ENCODE measurements around the gene CNKSR2. TPM values are rescaled to one million over a fixed set of nuclear protein-coding genes. Genes with fewer than 3 reads are reported as not detected.
A peak's percentile ranks its signal among the peaks of the same experiment; 100 is the strongest.

Gene CNKSR2
- total and polyA plus RNA-seq, 2 experiments from 2014 or later = 13.9 to 40.9 TPM

GRCh38 chrX:21375708-21376009 lies 1.4 kb downstream of the CNKSR2 start:
- Mint-ChIP-seq H3K27ac (no peak overlapping the region), H3K27me3 (ENCODE audit: insufficient read depth, low read depth, poor library complexity) (peaks cover 6% of the 10 kb centered on the region), H3K36me3 (ENCODE audit: low read depth) (no peaks in the 10 kb centered on the region), H3K4me3 (peak overlapping the region; percentile 88), H3K4me1 (peaks cover 25% of the 10 kb centered on the region), H3K9me3 (no peaks in the 10 kb centered on the region)
- Histone ChIP-seq H4K20me1 (replicated peaks; ENCODE audit: insufficient read depth) (no peaks in the 10 kb centered on the region), H3K36me3 (ENCODE audit: insufficient read depth) (no peaks in the 10 kb centered on the region), H3K79me2 (replicated peaks; ENCODE audit: insufficient read depth) (peaks cover 54% of the 10 kb centered on the region), H3K4me2 (peak overlapping the region; percentile 76), H3K9me2 (ENCODE audit: insufficient read depth) (no peaks in the 10 kb centered on the region), H3K4me1 (ENCODE audit: insufficient read depth) (peaks cover 21% of the 10 kb centered on the region), H3K27ac (ENCODE audit: low read depth) (no peak overlapping the region), H3K27me3 (ENCODE audit: insufficient read depth) (peaks cover 10% of the 10 kb centered on the region), H2AFZ (peak overlapping the region; percentile 52; the same call in 1 of the 2 replicates), H3K4me3 (peak overlapping the region; percentile 67), H3F3A (replicated peaks; ENCODE audit: low read depth) (no peaks in the 10 kb centered on the region)
- TF ChIP-seq CTCF (conservative IDR thresholded peaks at IDR 0.05; ENCODE audit: low read depth in 2 of 2) (peak; percentile 39 to 42; a peak in 3 of 4 replicates), EZH2 (IDR thresholded peaks at IDR 0.05; ENCODE audit: low read depth, unreplicated experiment) (no peak), JUNB (IDR thresholded peaks at IDR 0.05; ENCODE audit: unreplicated experiment) (no peak), NANOG (IDR thresholded peaks at IDR 0.05; ENCODE audit: borderline replicate concordance) (no peak)
- DNase-seq (ENCODE audit: low spot score) = peak; percentile 46
- peak; percentile 37 for ATAC-seq

- H3K4me3 Mint-ChIP-seq = peak overlapping the region; percentile 88
- TF ChIP-seq ZNF114 (CRISPR knock-in tag; IDR thresholded peaks at IDR 0.05) (no peak), CTCF (conservative IDR thresholded peaks at IDR 0.05; ENCODE audit: low read depth in 2 of 2) (no peak), EZH2phosphoT487 (IDR thresholded peaks at IDR 0.05; ENCODE audit: unreplicated experiment) (no peak), POLR2AphosphoS5 (IDR thresholded peaks at IDR 0.05; ENCODE audit: low read depth) (no peak), ZNF462 (CRISPR knock-in tag; IDR thresholded peaks at IDR 0.05) (no peak), EZH2 (IDR thresholded peaks at IDR 0.05; ENCODE audit: low read depth, unreplicated experiment) (no peak), STAT1 (IDR thresholded peaks at IDR 0.05; ENCODE audit: unreplicated experiment) (no peak)
These were observed 2.4 kb downstream of the CNKSR2 start for GRCh38 chrX:21376636-21377035.

More at GRCh38 chrX:21376636-21377035, 2.4 kb downstream of the CNKSR2 start:
- H3K4me3 ChIP-seq = peak overlapping the region; percentile 67
- H3F3A ChIP-seq (replicated peaks; ENCODE audit: low read depth) = no peaks in the 10 kb centered on the region
- H3K36me3 ChIP-seq (ENCODE audit: insufficient read depth) = no peaks in the 10 kb centered on the region
- no peaks in the 10 kb centered on the region for H4K20me1 ChIP-seq (replicated peaks; ENCODE audit: insufficient read depth)
- Mint-ChIP-seq H3K4me1 (peaks cover 28% of the 10 kb centered on the region), H3K27me3 (ENCODE audit: insufficient read depth, low read depth, poor library complexity) (peaks cover 6% of the 10 kb centered on the region), H3K9me3 (no peaks in the 10 kb centered on the region), H3K36me3 (ENCODE audit: low read depth) (no peaks in the 10 kb centered on the region), H3K27ac (no peak overlapping the region)
- no peak for ATAC-seq
- H3K79me2 ChIP-seq (replicated peaks; ENCODE audit: insufficient read depth) = peaks cover 64% of the 10 kb centered on the region
- peak overlapping the region; percentile 76 for H3K4me2 ChIP-seq
- no peak for DNase-seq (ENCODE audit: low spot score)
- H2AFZ ChIP-seq = no peak overlapping the region
- H3K9me2 ChIP-seq (ENCODE audit: insufficient read depth) = no peaks in the 10 kb centered on the region
- H3K27me3 ChIP-seq (ENCODE audit: insufficient read depth) = peaks cover 10% of the 10 kb centered on the region
- peaks cover 24% of the 10 kb centered on the region for H3K4me1 ChIP-seq (ENCODE audit: insufficient read depth)
- no peak overlapping the region for H3K27ac ChIP-seq (ENCODE audit: low read depth)
